Cardiac fibroblast (primary cell): ENCODE measurements around the gene GPLD1.

Experiments used
- DNase-seq, 2 donors: peaks; one replicate each; pipeline versions ENCODE4 v3.0.0 to v3.0.0-alpha.2; 2010; ENCODE audit warnings: low read depth in 2 of 2
- H3K4me3 ChIP-seq, 2 donors: replicated peaks in 1 of 2; 1 replicate in 1 of 2; 2 replicates in 1 of 2; pipeline ENCODE4 v1.5.1; 2011; ENCODE audit warnings: low read depth in 2 of 2, low read length in 2 of 2, mild to moderate bottlenecking in 2 of 2, moderate library complexity in 1 of 2
- TF ChIP-seq, protein P1 (sequence below): IDR thresholded peaks from one replicate; pipeline ENCODE4 v1.5.1; 2011; ENCODE audit warnings: low read depth, mild to moderate bottlenecking, low read length, inconsistent platforms

The GPLD1 gene

DNA sequence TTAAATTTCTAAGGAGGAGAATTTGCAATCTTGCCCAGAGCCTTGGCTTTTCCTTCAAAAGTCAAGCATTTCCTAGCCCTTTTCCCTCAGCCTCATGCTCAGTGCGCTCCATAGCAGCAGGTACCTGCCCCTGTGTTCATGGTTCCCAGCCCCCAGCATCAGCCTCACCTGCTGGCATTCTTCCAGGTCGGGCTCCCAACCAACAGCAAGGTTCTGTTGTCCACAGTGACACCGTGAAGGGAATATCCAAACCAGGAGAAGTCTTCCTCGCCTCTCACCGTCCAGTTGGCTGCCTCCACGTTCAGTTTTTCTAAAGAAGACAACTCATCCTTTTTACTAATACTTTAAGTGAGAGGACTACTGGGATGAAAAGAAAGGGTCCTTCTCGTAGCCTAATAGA, 42.7 kb downstream of the GPLD1 start:
- no peak overlapping the region for H3K4me3 ChIP-seq
- DNase-seq, result no peak
- TF ChIP-seq, protein P1, sequence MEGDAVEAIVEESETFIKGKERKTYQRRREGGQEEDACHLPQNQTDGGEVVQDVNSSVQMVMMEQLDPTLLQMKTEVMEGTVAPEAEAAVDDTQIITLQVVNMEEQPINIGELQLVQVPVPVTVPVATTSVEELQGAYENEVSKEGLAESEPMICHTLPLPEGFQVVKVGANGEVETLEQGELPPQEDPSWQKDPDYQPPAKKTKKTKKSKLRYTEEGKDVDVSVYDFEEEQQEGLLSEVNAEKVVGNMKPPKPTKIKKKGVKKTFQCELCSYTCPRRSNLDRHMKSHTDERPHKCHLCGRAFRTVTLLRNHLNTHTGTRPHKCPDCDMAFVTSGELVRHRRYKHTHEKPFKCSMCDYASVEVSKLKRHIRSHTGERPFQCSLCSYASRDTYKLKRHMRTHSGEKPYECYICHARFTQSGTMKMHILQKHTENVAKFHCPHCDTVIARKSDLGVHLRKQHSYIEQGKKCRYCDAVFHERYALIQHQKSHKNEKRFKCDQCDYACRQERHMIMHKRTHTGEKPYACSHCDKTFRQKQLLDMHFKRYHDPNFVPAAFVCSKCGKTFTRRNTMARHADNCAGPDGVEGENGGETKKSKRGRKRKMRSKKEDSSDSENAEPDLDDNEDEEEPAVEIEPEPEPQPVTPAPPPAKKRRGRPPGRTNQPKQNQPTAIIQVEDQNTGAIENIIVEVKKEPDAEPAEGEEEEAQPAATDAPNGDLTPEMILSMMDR, result no peak

DNA sequence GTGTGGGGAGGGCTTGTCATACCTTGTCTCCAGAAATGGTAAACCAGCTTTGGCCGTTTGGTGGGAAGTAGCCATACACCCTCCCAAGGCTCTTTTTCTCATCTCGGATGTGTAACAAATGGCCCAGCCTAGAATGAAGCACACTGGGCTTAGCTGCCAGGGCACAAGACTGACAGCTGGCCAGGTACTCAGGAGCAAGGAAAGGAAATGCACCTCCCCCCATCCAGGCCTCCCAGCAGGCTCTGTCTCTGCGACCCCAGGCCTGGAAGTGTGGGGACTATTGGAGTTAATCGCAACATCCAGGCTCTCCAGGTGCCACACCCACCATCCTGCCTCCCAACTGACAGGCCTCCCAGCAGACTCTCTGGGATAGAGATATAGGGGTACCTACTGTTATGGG, 43.7 kb downstream of the GPLD1 start:
- no peak overlapping the region for H3K4me3 ChIP-seq
- TF ChIP-seq, protein P1, result no peak
- no peak for DNase-seq

DNA sequence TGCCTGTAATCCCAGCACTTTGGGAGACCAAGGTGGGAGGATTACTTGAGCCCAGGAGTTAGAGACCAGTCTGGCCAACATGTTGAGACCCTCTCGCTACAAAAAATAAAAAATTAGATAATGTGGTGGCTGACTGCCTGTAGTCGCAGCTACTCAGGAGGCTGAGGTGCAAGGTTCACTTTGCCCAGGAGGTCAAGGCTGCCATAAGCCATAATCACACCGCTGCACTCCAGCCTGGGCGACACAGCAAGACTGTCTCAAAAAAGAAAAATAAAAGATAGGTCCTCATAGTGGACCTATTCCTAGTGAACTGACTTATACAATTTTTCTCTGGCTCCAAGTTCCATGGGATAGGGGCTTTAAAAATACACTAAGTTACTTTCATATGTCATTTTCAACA, 44.8 kb downstream of the GPLD1 start:
- DNase-seq, result no peak
- TF ChIP-seq, protein P1, result no peak
- H3K4me3 ChIP-seq, result no peak overlapping the region

DNA sequence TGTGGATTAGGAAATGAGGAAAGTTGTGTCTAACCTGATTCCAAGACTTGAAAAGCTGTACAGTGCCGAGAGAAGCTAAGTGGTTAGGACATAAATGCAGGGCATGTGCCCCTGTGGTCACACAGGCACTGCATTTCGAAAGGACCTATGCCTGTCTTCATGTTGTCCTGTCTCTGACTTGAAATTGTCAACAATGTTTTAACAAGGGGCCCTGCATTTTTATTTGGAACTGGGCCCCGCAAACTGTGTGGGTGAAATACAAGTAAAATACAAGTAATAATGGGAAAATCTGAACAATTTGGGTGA, 47.8 kb downstream of the GPLD1 start:
- DNase-seq, result no peak
- TF ChIP-seq, protein P1, result no peak
- H3K4me3 ChIP-seq, result no peak overlapping the region

DNA sequence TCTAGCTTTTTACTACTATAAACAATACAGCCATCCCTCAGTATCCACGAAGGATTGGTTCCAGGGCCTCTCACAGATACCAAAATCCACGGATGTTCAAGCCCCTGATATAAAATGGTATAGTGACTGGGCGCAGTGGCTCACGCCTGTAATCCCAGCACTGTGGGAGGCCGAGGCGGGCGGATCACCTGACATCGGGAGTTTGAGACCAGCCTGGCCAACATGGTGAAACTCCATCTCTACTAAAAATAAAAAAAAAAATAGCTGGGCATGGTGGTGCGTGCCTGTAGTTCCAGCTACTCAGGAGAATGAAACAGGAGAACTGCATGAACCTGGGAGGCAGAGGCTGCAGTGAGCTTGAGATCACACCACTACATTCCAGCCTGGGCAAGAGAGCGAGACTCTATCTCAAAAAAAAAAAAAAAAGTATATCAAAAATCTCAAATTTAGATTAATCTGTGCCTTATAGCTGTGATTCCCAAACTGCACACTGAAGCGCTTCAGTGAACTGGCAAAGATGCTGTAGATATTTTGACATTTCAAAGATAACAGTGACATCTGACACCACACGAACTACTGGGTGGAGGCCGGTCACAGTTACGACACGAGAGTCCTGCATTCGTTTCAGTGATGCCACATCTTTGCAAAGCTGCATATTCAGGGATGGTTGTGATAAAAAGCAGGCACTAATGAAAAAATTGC, 48.3 kb downstream of the GPLD1 start:
- no peak overlapping the region for H3K4me3 ChIP-seq
- TF ChIP-seq, protein P1, result no peak
- no peak for DNase-seq

DNA sequence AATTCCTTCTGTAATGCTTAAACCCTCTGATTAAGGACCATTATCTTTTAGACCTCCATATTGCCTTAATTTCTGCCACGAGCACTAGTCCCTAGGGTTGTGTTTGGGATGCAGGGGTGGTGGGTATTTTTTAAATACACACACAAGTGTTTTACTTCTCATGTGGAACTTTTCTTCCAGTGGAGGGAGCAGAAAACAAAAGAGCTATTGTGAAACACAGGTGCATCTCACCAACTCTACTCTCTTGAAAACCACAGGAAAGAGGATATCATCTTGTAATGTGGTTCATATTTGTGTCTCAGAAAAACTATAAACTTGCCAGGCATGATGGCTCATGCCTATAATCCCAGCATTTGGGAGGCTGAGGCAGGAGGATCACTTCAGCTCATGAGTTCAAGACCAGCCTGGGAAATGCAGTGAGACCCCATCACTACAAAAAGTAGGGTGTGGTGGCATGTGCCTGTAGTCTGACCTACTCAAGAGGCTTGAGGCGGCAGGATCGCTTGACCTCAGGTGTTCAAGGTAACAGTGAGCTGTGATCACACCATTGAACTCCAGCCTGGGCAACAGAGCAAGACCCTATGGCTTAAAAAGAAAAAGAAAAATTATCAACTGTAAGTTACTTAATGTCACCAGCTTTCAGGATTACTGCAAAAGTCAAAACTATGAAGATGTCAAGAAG, 49.4 kb downstream of the GPLD1 start:
- TF ChIP-seq, protein P1, result no peak
- no peak overlapping the region for H3K4me3 ChIP-seq
- no peak for DNase-seq

DNA sequence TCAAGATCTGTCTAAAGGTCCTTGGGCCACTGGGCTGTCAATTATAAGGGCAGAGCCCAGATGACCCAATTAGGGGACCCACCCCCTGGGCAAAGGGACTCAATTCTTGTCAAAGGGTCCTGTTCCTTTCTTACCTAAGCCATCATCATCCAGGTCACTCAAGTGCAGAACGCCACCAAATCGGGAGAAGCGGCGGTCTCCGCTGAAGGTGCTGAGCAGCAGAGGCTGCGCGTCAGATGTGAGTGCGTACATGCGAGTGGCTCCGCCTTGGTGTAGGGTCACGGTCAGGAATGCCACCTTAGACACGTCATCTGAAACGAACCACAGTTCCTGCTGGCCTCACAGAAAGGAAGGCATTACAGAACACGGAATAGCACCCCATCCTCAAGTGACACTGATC, 52.4 kb downstream of the GPLD1 start:
- H3K4me3 ChIP-seq, result no peak overlapping the region
- no peak for DNase-seq
- TF ChIP-seq, protein P1, result no peak
